T-helper 2 cell (primary cell): ENCODE measurements around the gene OR4X2.
"Not testable (repeated sequence)": the region's sequence is repeated elsewhere in the genome, so short reads cannot be mapped to it uniquely, and the experiment has no call there.

Experiments used
- DNase-seq, 5 experiments: peaks; one replicate each; pipeline versions ENCODE4 v3.0.0 to v3.0.0-alpha.2; 2012 to 2022
- total RNA-seq, 2 donors: gene quantifications; one replicate each; lab custom pipeline; 2026; lab: John Stamatoyannopoulos, UW

Gene OR4X2
- total RNA-seq, result 0 reads per million in 2 donors

- DNase-seq, result no peak
Observed at GRCh38 chr11:48244804-48245203, at the start of gene OR4X2. TSS of gene OR4X2 (plus strand) at chr11:48245104. CDS start at chr11:48245104, 0 bp downstream.

- no peak for DNase-seq
Observed at GRCh38 chr11:48207881-48208280, 37.0 kb upstream of the OR4X2 start.

- no peak for DNase-seq
Observed at GRCh38 chr11:48210052-48210451, 34.9 kb upstream of the OR4X2 start.

GRCh38 chr11:48216510-48216909 lies 28.4 kb upstream of the OR4X2 start, which contains the start of gene OR4B1:
TSS of gene OR4B1 (plus strand) at chr11:48216810. CDS start at chr11:48216810, 0 bp downstream.
- no peak for DNase-seq

- no peak for DNase-seq
Observed at GRCh38 chr11:48228761-48229160, 16.1 kb upstream of the OR4X2 start.

- DNase-seq, result not testable (repeated sequence)
Observed at GRCh38 chr11:48230057-48230456, 14.8 kb upstream of the OR4X2 start.

GRCh38 chr11:48237727-48238126 lies 7.2 kb upstream of the OR4X2 start:
- no peak for DNase-seq

- no peak for DNase-seq
Observed at GRCh38 chr11:48242501-48242900, 2.4 kb upstream of the OR4X2 start.

- DNase-seq, result no peak
Observed at GRCh38 chr11:48248902-48249301, 4.0 kb downstream of the OR4X2 start.

- DNase-seq, result peak in 1 of 5 experiments; percentile 3
Observed at GRCh38 chr11:48261600-48261999, 16.7 kb downstream of the OR4X2 start.

GRCh38 chr11:48263423-48263911 lies 18.6 kb downstream of the OR4X2 start, which contains the start of gene OR4X1:
TSS of gene OR4X1 (plus strand) at chr11:48263861. CDS start at chr11:48263861, 0 bp downstream.
- DNase-seq, result no peak

GRCh38 chr11:48270621-48271020 lies 25.7 kb downstream of the OR4X2 start:
- DNase-seq, result no peak

GRCh38 chr11:48272606-48273005 lies 27.7 kb downstream of the OR4X2 start:
- DNase-seq, result no peak
